K562 (cell line): ENCODE data around the gene RACK1. TPM values are rescaled to one million over a fixed set of nuclear protein-coding genes. Genes with fewer than 3 reads are reported as not detected.
A peak's percentile ranks its signal among the peaks of the same experiment; 100 is the strongest.

Experiments used
- ATAC-seq: fragments of 200-7000 bp; cut with Tn5 transposase; 3 replicates; pipeline ENCODE4 v1.9.1; 2020; ENCODE audit warnings: moderate library complexity
- BruUV-seq: library from RNA; stranded (reverse); fragments of 400-500 nt; replicated peaks from 2 replicates; lab custom pipeline; 2021; lab: Mats Ljungman, UMichigan
- CTCF ChIA-PET: fragments of 300-600 bp; formaldehyde crosslinking; extraction: SDS; loops from one replicate; lab custom pipeline; 2021; ENCODE audit warnings: low intra/inter-chr PET ratio; lab: Yijun Ruan, JAX
- POLR2A ChIA-PET: fragments of 300-600, 350-650 bp; sonication (Branson Sonifier 250); formaldehyde crosslinking; extraction: SDS; loops from one replicate; lab custom pipeline; 2021; ENCODE audit warnings: antibody characterized with exemption, inconsistent platforms; lab: Yijun Ruan, JAX
- DNase-seq, 4 experiments: peaks; one replicate each; pipeline versions ENCODE4 v3.0.0 to v3.0.0-alpha.2; 2011 to 2018; ENCODE audit warnings: low spot score in 3 of 4, mixed read lengths in 3 of 4; ENCODE audit errors: extremely low read depth in 1 of 4
- FAIRE-seq: peaks from 2 replicates; lab custom pipeline; 2011; peaks lifted over from hg19 to GRCh38; lab: Jason Lieb, UNC
- H2AFZ ChIP-seq: 2 replicates; pipeline ENCODE4 v1.6.0; 2011; ENCODE audit warnings: low read depth, low read length, control low read depth, inconsistent platforms
- H3K27ac ChIP-seq: fragments of 200-600 bp; 3 replicates; pipeline ENCODE4 v1.8.0; 2011; ENCODE audit warnings: low read depth, mild to moderate bottlenecking, control low read depth, inconsistent platforms, low read length, moderate library complexity, mixed read lengths; ENCODE audit errors: extremely low read depth
- H3K27me3 ChIP-seq, 2 experiments: fragments of 300-600 bp in 1 of 2; 2 replicates in 1 of 2; 3 replicates in 1 of 2; pipeline versions ENCODE4 v1.6.0 to v1.8.0; 2011; ENCODE audit warnings: inconsistent platforms in 2 of 2, low read length in 2 of 2, mild to moderate bottlenecking in 1 of 2, mixed read lengths in 1 of 2, moderate library complexity in 1 of 2; ENCODE audit not compliant: control insufficient read depth in 2 of 2, insufficient read depth in 2 of 2
- H3K36me3 ChIP-seq: fragments of 300-600 bp; 3 replicates; pipeline ENCODE4 v1.8.0; 2011; ENCODE audit warnings: mild to moderate bottlenecking, low read length, inconsistent platforms; ENCODE audit not compliant: control insufficient read depth, insufficient read depth
- H3K4me1 ChIP-seq, 2 experiments: fragments of 200-600 bp in 1 of 2; replicated peaks in 1 of 2; 2 replicates in 1 of 2; 3 replicates in 1 of 2; pipeline versions ENCODE4 v1.5.1 to v1.8.0; 2011; ENCODE audit warnings: inconsistent platforms in 2 of 2, low read length in 2 of 2, mild to moderate bottlenecking in 1 of 2, mixed read lengths in 1 of 2, moderate library complexity in 1 of 2; ENCODE audit not compliant: control insufficient read depth in 2 of 2, insufficient read depth in 2 of 2
- H3K4me2 ChIP-seq: 2 replicates; pipeline ENCODE4 v1.6.1; 2011; ENCODE audit warnings: low read length, control low read depth, inconsistent platforms, mixed read lengths; ENCODE audit not compliant: insufficient read depth
- H3K4me3 ChIP-seq: fragments of 200-600 bp; sonication (generic), shearing (Covaris generic); 2 replicates; pipeline ENCODE4 v1.5.1; 2016; ENCODE audit warnings: control low read depth, inconsistent platforms
- H3K79me2 ChIP-seq: fragments of 200-600 bp; 3 replicates; pipeline ENCODE4 v1.8.0; 2011; ENCODE audit warnings: low read length, inconsistent platforms; ENCODE audit not compliant: control insufficient read depth, insufficient read depth
- H3K9ac ChIP-seq, 2 experiments: 2 replicates each; pipeline versions ENCODE4 v1.6.0 to v1.6.1; 2011; ENCODE audit warnings: low read depth in 2 of 2, low read length in 2 of 2, control low read depth in 1 of 2, inconsistent platforms in 1 of 2, mild to moderate bottlenecking in 1 of 2, mixed read lengths in 1 of 2; ENCODE audit not compliant: insufficient read depth in 1 of 2
- H3K9me1 ChIP-seq: one replicate; pipeline ENCODE4 v1.6.0; 2011; ENCODE audit warnings: inconsistent platforms, mild to moderate bottlenecking, low read length, moderate library complexity; ENCODE audit not compliant: control insufficient read depth, insufficient read depth
- H3K9me3 ChIP-seq: replicated peaks from 2 replicates; pipeline ENCODE4 v1.5.1; 2011; ENCODE audit warnings: low read depth, low read length, inconsistent platforms; ENCODE audit not compliant: control insufficient read depth, insufficient read depth
- H4K20me1 ChIP-seq: replicated peaks from 2 replicates; pipeline ENCODE4 v1.6.1; 2011; ENCODE audit warnings: low read length, inconsistent platforms, mixed read lengths; ENCODE audit not compliant: control insufficient read depth, insufficient read depth
- CBFB ChIP-seq: sonication (generic); formaldehyde crosslinking; IDR thresholded peaks from 2 replicates; pipeline ENCODE4 v1.4.0; 2020; ENCODE audit warnings: mild to moderate bottlenecking, missing genetic modification reagents
- E2F6 ChIP-seq, 2 experiments: IDR thresholded peaks; 2 replicates each; pipeline ENCODE4 v1.6.1; 2011; ENCODE audit warnings: borderline replicate concordance in 1 of 2, control low read depth in 1 of 2, low read depth in 1 of 2, low read length in 1 of 2, mild to moderate bottlenecking in 1 of 2, mixed read lengths in 1 of 2, moderate library complexity in 1 of 2; ENCODE audit not compliant: insufficient read depth in 1 of 2, insufficient read length in 1 of 2, poor library complexity in 1 of 2, severe bottlenecking in 1 of 2; ENCODE audit errors: extremely low read depth in 1 of 2
- EGR1 ChIP-seq: fragments of 450-650 bp; conservative IDR thresholded peaks from 2 replicates; pipeline ENCODE4 v1.6.1; 2017; ENCODE audit warnings: mild to moderate bottlenecking
- ESRRA ChIP-seq: fragments of 450-650 bp; IDR thresholded peaks from 2 replicates; pipeline ENCODE4 v1.6.1; 2014; ENCODE audit warnings: low read depth, mild to moderate bottlenecking, moderate library complexity, borderline replicate concordance
- ETV5 ChIP-seq: sonication (generic); formaldehyde crosslinking; IDR thresholded peaks from 2 replicates; pipeline ENCODE4 v1.4.0; 2020; ENCODE audit warnings: low read depth, mild to moderate bottlenecking, missing genetic modification reagents
- HDAC1 ChIP-seq, 2 experiments: fragments of 450-650 bp; IDR thresholded peaks; 2 replicates each; pipeline ENCODE4 v1.6.1; 2016 to 2017; ENCODE audit warnings: inconsistent platforms in 1 of 2, mild to moderate bottlenecking in 1 of 2, moderate library complexity in 1 of 2
- KDM5B ChIP-seq: fragments of 200-600 bp; sonication (generic); IDR thresholded peaks from 2 replicates; pipeline ENCODE4 v1.6.1; 2012; ENCODE audit warnings: low read depth, mild to moderate bottlenecking, moderate library complexity, low read length, control low read depth, inconsistent platforms; ENCODE audit not compliant: insufficient replicate concordance
- L3MBTL2 ChIP-seq: fragments of 450-650 bp; IDR thresholded peaks from 2 replicates; pipeline ENCODE4 v1.6.1; 2016; ENCODE audit warnings: mild to moderate bottlenecking, moderate library complexity
- RB1 ChIP-seq: fragments of 450-650 bp; IDR thresholded peaks from 2 replicates; pipeline ENCODE4 v1.6.1; 2017; ENCODE audit warnings: low read depth, mild to moderate bottlenecking
- TFAP4 ChIP-seq: sonication (generic); formaldehyde crosslinking; IDR thresholded peaks from 2 replicates; pipeline ENCODE4 v1.8.0; 2022; ENCODE audit warnings: missing genetic modification reagents, mild to moderate bottlenecking, moderate library complexity, borderline replicate concordance
- ZNF311 ChIP-seq: fragments of 250-450 bp; sonication (Bioruptor Pico); IDR thresholded peaks from 2 replicates; pipeline ENCODE4 v1.4.0; 2020; ENCODE audit warnings: mild to moderate bottlenecking, moderate library complexity
- ZNF445 ChIP-seq: fragments of 250-450 bp; sonication (Bioruptor Pico); IDR thresholded peaks from 2 replicates; pipeline ENCODE4 v1.4.0; 2020; ENCODE audit warnings: low read depth, mild to moderate bottlenecking, moderate library complexity
- ZNF740 ChIP-seq, 3 experiments: fragments of 200-800 bp in 1 of 3; sonication (Bioruptor generic) in 1 of 3; sonication (generic) in 1 of 3; formaldehyde crosslinking in 1 of 3; IDR thresholded peaks; 2 replicates each; pipeline versions ENCODE4 v1.6.1 to v1.8.0; 2016 to 2022; ENCODE audit warnings: mild to moderate bottlenecking in 2 of 3, missing compliant biosample characterization in 2 of 3, missing genetic modification characterization in 2 of 3, missing genetic modification reagents in 1 of 3
- WGBS: fragments of 100-300 bp; shearing (Covaris generic); methylation state at CpG from one replicate; pipeline ENCODE4 v1.1.6; 2016; ENCODE audit warnings: low coverage, mixed read lengths; ENCODE audit not compliant: insufficient coverage; ENCODE audit errors: missing lambda C conversion rate; 5-methylcytosine and 5-hydroxymethylcytosine counted together
- in situ Hi-C: fragments of 300-500 bp; cut with MboI; formaldehyde crosslinking; loops from 4 replicates; pipeline ENCODE4 v1.15.0; 2018; ENCODE audit warnings: inconsistent platforms, mixed read lengths
- intact Hi-C: fragments of 100-400 bp; cut with micrococcal nuclease; formaldehyde crosslinking; loops from 2 replicates; pipeline ENCODE4 v1.14.2; 2022
- polyA plus RNA-seq, 8 experiments: library from polyadenylated mRNA; depleted of rRNA in 4 of 8; stranded (reverse) in 5 of 8; unstranded in 3 of 8; fragments of >200 nt; fragmentation: Nextera tagmentation in 2 of 8; fragmentation: Illumina TruSeq in 1 of 8; extraction: Ambion mirVana in 2 of 8; extraction: Trizol in 1 of 8; gene quantifications; 2 replicates each; pipeline versions ENCODE4 v1.2.1 to v1.2.3, GENCODE V29; 2011 to 2014; ENCODE audit warnings: inconsistent platforms in 1 of 8, missing spikeins in 1 of 8
- total RNA-seq, 7 experiments: library from RNA; depleted of rRNA in 6 of 7; stranded (reverse); fragments of >200 nt in 6 of 7; fragmentation: Illumina TruSeq in 2 of 7; extraction: Trizol in 2 of 7; gene quantifications; 2 replicates each; pipeline versions ENCODE4 v1.2.1 to v1.2.3, GENCODE V29; 2011 to 2021; ENCODE audit warnings: low replicate concordance in 1 of 7

The RACK1 gene
- total and polyA plus RNA-seq, 9 of the 15 experiments (the other 6 are each of a cell fraction or from before 2014, with no cell fraction given), result 2,303 to 5,311 (median 3,833) TPM

GRCh38 chr5:181189962-181190710 is 53.6 kb downstream of the RACK1 start:
- in situ Hi-C loops, result no loop called here
- H3K4me1 ChIP-seq, result peaks cover 36 to 68% of the 10 kb centered on the region in 2 experiments
- H3K9me1 ChIP-seq, result no peaks in the 10 kb centered on the region
- DNase-seq (peak in 1 of 4 experiments; percentile 37), ATAC-seq (peak; percentile 2), FAIRE-seq (no peak)
- no TSS peak for BruUV-seq
- peak overlapping the region; percentile 87 for H2AFZ ChIP-seq
- POLR2A ChIA-PET, result interaction anchor here (0.5 to 6.7 kb wide), 7 partner anchors 13 to 70 kb away, joined by 3 to 69 read pairs (median 3); partner anchors contain the start of genes TRIM52 and TRIM7
- peak overlapping the region; percentile 99 for H3K4me2 ChIP-seq
- H3K4me3 ChIP-seq, result peak overlapping the region; percentile 67
- H3K27me3 ChIP-seq, result no peaks in the 10 kb centered on the region
- no peaks in the 10 kb centered on the region; the same call in 2 of the 3 replicates for H3K36me3 ChIP-seq
- peak overlapping the region; percentile 91; the same call in 2 of the 3 replicates for H3K27ac ChIP-seq
- CTCF ChIA-PET, result no interaction called here
- intact Hi-C loops, result loop anchor here (2.0 to 5.0 kb wide), 2 partner anchors 17 to 72 kb away; partner anchors contain the start of gene TRIM52
- H3K79me2 ChIP-seq, result peaks cover 13% of the 10 kb centered on the region
- H4K20me1 ChIP-seq, result 0 out of 2 replicates have a peak, but pooled peaks cover 3% of the 10 kb centered on the region
- H3K9ac ChIP-seq, result peak overlapping the region; percentile 93 to 96
- H3K9me3 ChIP-seq, result no peaks in the 10 kb centered on the region
- 2% methylated on average over 42 of the region's 52 CpGs for WGBS
- TF ChIP-seq ETV5 (0 out of 2 replicates have a peak, but pooled peaks have one; percentile 22), CBFB (CRISPR knock-in tag) (no peak; the same call in 1 of the 2 replicates), ZNF311 (no peak), RB1 (0 out of 2 replicates have a peak, but pooled peaks have one; percentile 18), E2F6 (IDR thresholded peaks at IDR 0.05; ENCODE audit: borderline replicate concordance in 1 of 2, extremely low read depth in 1 of 2, insufficient read depth in 1 of 2, insufficient read length in 1 of 2, low read depth in 1 of 2, low read length in 1 of 2, poor library complexity in 1 of 2, severe bottlenecking in 1 of 2) (peak in 1 of 2 experiments; percentile 19), L3MBTL2 (peak; percentile 28; the same call in 1 of the 2 replicates), HDAC1 (IDR thresholded peaks at IDR 0.05) (peak in 1 of 2 experiments; percentile 16; a peak in 1 of 4 replicates), ZNF445 (CRISPR knock-in tag) (no peak), TFAP4 (CRISPR knock-in tag) (peak; percentile 51; the same call in 1 of the 2 replicates), EGR1 (peak; percentile 40; the same call in 1 of the 2 replicates), KDM5B (peak; percentile 9), ESRRA (no peak), ZNF740 (CRISPR knock-in tag; IDR thresholded peaks at IDR 0.05) (peak; percentile 31; the same call in 1 of the 2 replicates), ZNF740 (tag; IDR thresholded peaks at IDR 0.05) (no peak; a peak in 1 of 4 replicates)
